ENCODE results near the gene ZNF599. TPM values are rescaled to one million over a fixed set of nuclear protein-coding genes. Genes with fewer than 3 reads are reported as not detected.
A peak's percentile ranks its signal among the peaks of the same experiment; 100 is the strongest.

The ZNF599 gene
- total RNA-seq, 1 experiment from 2014 or later: 2.2 TPM

DNA sequence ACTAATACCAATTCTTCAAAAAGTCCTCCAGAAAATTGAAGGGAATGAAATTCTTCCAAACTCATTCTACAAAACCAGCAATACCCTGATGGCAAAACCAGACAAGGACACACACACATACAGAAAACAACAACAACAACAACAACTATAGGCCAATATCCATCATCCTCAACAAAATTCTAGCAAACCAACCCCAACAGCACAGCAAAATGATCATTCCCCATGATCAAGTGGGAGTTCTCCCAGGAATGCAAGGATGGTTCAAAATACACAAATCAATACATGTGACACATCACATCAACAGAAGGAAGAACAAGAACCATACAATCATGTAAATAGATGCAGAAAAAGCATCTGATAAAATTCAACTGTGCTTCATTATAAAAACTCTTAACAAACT is 57.7 kb downstream of the ZNF599 start (continued):
- no peak for TF ChIP-seq REST (IDR thresholded peaks at IDR 0.05; ENCODE audit: low read depth)
- TF ChIP-seq TCF7L2 (IDR thresholded peaks at IDR 0.05; ENCODE audit: borderline replicate concordance, extremely low read depth, insufficient read depth, insufficient read length): no peak

DNA sequence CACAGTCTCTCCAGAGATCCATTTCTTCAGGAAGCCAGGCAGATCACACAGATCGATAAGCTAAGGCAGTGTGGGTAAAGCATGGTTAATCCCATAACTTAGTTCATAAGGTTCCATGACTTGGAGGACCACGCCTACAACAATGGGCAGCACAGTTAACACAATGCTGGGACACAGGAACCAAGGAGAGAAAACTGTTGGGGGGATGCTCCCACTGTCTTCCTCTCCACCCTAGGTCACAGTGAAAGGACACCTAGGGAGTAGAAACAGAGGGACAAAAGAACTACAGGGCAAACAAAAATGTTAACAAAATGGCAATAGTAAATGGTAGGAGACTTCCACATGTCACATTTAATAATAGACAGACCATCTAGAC is 59.8 kb downstream of the ZNF599 start:
- DNase-seq (ENCODE audit: low read depth, low spot score) (no peak), ATAC-seq (peak; percentile 20; the same call in 1 of the 2 replicates)
- Histone ChIP-seq H3K36me3 (ENCODE audit: control insufficient read depth in 1 of 2, insufficient read depth in 2 of 2, low read length in 2 of 2) (no peaks in the 10 kb centered on the region), H3K27ac (ENCODE audit: low read depth, low read length) (no peak overlapping the region), H2AFZ (ENCODE audit: low read depth, low read length, poor library complexity, severe bottlenecking) (peak overlapping the region; percentile 80), H3K4me3 (replicated peaks in 1 of 2; ENCODE audit: low read depth in 1 of 2, low read length in 2 of 2) (no peak overlapping the region), H3K9ac (ENCODE audit: low read length) (no peak overlapping the region), H3K27me3 (ENCODE audit: insufficient read depth, low read length) (no peaks in the 10 kb centered on the region), H3K9me3 (ENCODE audit: control insufficient read depth in 1 of 2, insufficient read depth in 1 of 2, low read depth in 1 of 2, low read length in 2 of 2) (0 out of 4 replicates have a peak, but pooled peaks cover 0 to 4% of the 10 kb centered on the region in 2 experiments), H4K20me1 (ENCODE audit: insufficient read depth) (no peaks in the 10 kb centered on the region), H3K4me1 (ENCODE audit: control insufficient read depth in 1 of 2, insufficient read depth in 2 of 2, low read length in 2 of 2) (no peaks in the 10 kb centered on the region), H3K4me2 (ENCODE audit: low read length) (peak overlapping the region; percentile 33; the same call in 1 of the 2 replicates), H3K79me2 (ENCODE audit: insufficient read depth, low read length) (no peaks in the 10 kb centered on the region), H3K9me2 (ENCODE audit: insufficient read depth) (no peaks in the 10 kb centered on the region)
- TF ChIP-seq RAD21 (IDR thresholded peaks at IDR 0.05; ENCODE audit: low read depth): no peak
- TF ChIP-seq POLR2A (IDR thresholded peaks at IDR 0.05; ENCODE audit: borderline replicate concordance, extremely low read depth, insufficient read depth, insufficient read length): no peak
- no peak for TF ChIP-seq EGR1 (IDR thresholded peaks at IDR 0.05; ENCODE audit: low read depth)
- TF ChIP-seq CBX3 (IDR thresholded peaks at IDR 0.05; ENCODE audit: low read depth): no peak
- no peak for TF ChIP-seq REST (IDR thresholded peaks at IDR 0.05; ENCODE audit: low read depth)
- no peak for TF ChIP-seq SIN3A (IDR thresholded peaks at IDR 0.05; ENCODE audit: low read depth)
- no peak for TF ChIP-seq ZNF274 (IDR thresholded peaks at IDR 0.05; ENCODE audit: low read depth, low read length)
- no peak for TF ChIP-seq SRF (IDR thresholded peaks at IDR 0.05; ENCODE audit: low read depth)
- TF ChIP-seq EZH2phosphoT487 (IDR thresholded peaks at IDR 0.05; ENCODE audit: borderline replicate concordance): no peak
- no peak for TF ChIP-seq TCF7L2 (IDR thresholded peaks at IDR 0.05; ENCODE audit: borderline replicate concordance, extremely low read depth, insufficient read depth, insufficient read length)
- TF ChIP-seq JUND (IDR thresholded peaks at IDR 0.05): no peak
- no peak for TF ChIP-seq ZBTB33 (IDR thresholded peaks at IDR 0.05; ENCODE audit: extremely low read depth, insufficient replicate concordance, low read length)
- TF ChIP-seq ZFX (IDR thresholded peaks at IDR 0.05): no peak
- ChIA-PET RAD21 (ENCODE audit: low non-redundant PET in 1 of 2, low total read pairs in 2 of 2, uncharacterized antibody in 2 of 2, unreplicated experiment in 2 of 2) (interaction anchor here in 1 of 2 experiments (1.2 kb wide), 1 partner anchor 73 kb away, joined by 3 read pairs; no protein-coding TSS in a partner anchor), CTCF (interaction anchor here (0.7 to 2.7 kb wide), 9 partner anchors 20 to 1283 kb away, joined by 3 to 27 read pairs (median 4); partner anchors contain the start of genes SCGB2B2, ZNF181 and ZNF302), POLR2A (no interaction called here)
- intact Hi-C loops (cut with micrococcal nuclease): loop anchor here (5.0 to 10.0 kb wide), 2 partner anchors 568 to 936 kb away; no protein-coding TSS in a partner anchor
- no TSS peak for BruUV-seq (replicated peaks)
